ENCODE measurements around the gene C5orf15. TPM values are rescaled to one million over a fixed set of nuclear protein-coding genes. Genes with fewer than 3 reads are reported as not detected.

The C5orf15 gene
- total and polyA plus RNA-seq, 4 donors = 21.2 to 32.4 (median 28.7) TPM

- H3K4me3 ChIP-seq (ENCODE audit: low read depth in 1 of 3, low read length in 3 of 3) = peak overlapping the region; percentile 72 to 96 (median 87)
- H3K36me3 ChIP-seq (ENCODE audit: control insufficient read depth in 4 of 4, insufficient read depth in 3 of 4, low read depth in 1 of 4, low read length in 3 of 4) = peaks cover 0 to 4% (median under 1%) of the 10 kb centered on the region in 4 donors
- H3K27ac ChIP-seq (ENCODE audit: low read depth in 1 of 2, low read length in 2 of 2) = peak overlapping the region; percentile 83 to 94
- H3K4me1 ChIP-seq (ENCODE audit: control insufficient read depth in 4 of 4, insufficient read depth in 4 of 4, low read length in 3 of 4) = peaks cover 0 to 28% (median 15%) of the 10 kb centered on the region in 4 donors
- 2% methylated on average over 12 of the region's 12 CpGs for WGBS
- TF ChIP-seq HNF4A (conservative IDR thresholded peaks at IDR 0.05) = peak in 1 of 2 donors; percentile 32
- TF ChIP-seq HNF4G (IDR thresholded peaks at IDR 0.05) = no peak
- no peak for TF ChIP-seq CTCF (IDR thresholded peaks at IDR 0.05; ENCODE audit: low read depth, low read length, missing input control)
- no peak for TF ChIP-seq SP1 (IDR thresholded peaks at IDR 0.05)
- no peak for TF ChIP-seq ATF3 (IDR thresholded peaks at IDR 0.05)
- TF ChIP-seq RAD21 (IDR thresholded peaks at IDR 0.05) = no peak
- no peak for TF ChIP-seq YY1 (IDR thresholded peaks at IDR 0.05)
- TF ChIP-seq, protein P1, sequence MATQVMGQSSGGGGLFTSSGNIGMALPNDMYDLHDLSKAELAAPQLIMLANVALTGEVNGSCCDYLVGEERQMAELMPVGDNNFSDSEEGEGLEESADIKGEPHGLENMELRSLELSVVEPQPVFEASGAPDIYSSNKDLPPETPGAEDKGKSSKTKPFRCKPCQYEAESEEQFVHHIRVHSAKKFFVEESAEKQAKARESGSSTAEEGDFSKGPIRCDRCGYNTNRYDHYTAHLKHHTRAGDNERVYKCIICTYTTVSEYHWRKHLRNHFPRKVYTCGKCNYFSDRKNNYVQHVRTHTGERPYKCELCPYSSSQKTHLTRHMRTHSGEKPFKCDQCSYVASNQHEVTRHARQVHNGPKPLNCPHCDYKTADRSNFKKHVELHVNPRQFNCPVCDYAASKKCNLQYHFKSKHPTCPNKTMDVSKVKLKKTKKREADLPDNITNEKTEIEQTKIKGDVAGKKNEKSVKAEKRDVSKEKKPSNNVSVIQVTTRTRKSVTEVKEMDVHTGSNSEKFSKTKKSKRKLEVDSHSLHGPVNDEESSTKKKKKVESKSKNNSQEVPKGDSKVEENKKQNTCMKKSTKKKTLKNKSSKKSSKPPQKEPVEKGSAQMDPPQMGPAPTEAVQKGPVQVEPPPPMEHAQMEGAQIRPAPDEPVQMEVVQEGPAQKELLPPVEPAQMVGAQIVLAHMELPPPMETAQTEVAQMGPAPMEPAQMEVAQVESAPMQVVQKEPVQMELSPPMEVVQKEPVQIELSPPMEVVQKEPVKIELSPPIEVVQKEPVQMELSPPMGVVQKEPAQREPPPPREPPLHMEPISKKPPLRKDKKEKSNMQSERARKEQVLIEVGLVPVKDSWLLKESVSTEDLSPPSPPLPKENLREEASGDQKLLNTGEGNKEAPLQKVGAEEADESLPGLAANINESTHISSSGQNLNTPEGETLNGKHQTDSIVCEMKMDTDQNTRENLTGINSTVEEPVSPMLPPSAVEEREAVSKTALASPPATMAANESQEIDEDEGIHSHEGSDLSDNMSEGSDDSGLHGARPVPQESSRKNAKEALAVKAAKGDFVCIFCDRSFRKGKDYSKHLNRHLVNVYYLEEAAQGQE (IDR thresholded peaks at IDR 0.05) = no peak
- H3K9ac ChIP-seq (ENCODE audit: low read depth in 1 of 2, low read length in 2 of 2) = peak overlapping the region; percentile 78 to 91
- no peak for DNase-seq (ENCODE audit: low spot score)
- no peaks in the 10 kb centered on the region for H3K9me3 ChIP-seq (ENCODE audit: control insufficient read depth in 4 of 4, low read length in 3 of 4)
- no peaks in the 10 kb centered on the region for H3K27me3 ChIP-seq (ENCODE audit: control insufficient read depth in 4 of 4, insufficient read depth in 4 of 4, low read length in 3 of 4)
Measured at GRCh38 chr5:133967698-133968203, 674 bp downstream of the C5orf15 start.

DNA sequence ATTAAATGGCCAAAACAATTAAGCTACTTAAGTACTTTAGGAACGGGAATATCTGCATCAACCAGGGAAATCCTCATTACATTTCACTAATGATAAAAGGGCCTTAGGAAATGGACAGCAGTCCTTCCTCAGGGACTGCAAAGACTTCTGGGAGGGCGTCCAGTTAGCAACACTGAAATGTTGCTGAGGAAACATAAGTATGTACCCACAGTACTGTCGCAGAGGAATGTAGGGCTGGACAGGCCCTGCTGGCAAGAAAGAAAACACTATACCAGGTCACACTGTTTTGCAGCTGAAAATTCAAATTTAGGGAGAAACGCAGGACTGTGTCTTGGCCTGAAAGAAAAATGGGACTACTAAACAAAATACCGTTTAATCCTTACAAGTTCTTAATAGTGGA, 1.3 kb downstream of the C5orf15 start:
- no peak for DNase-seq (ENCODE audit: low spot score)
- Histone ChIP-seq H3K9me3 (ENCODE audit: control insufficient read depth in 4 of 4, low read length in 3 of 4) (no peaks in the 10 kb centered on the region), H3K9ac (ENCODE audit: low read depth in 1 of 2, low read length in 2 of 2) (peak overlapping the region in 1 of 2 donors; percentile 78), H3K27me3 (ENCODE audit: control insufficient read depth in 4 of 4, insufficient read depth in 4 of 4, low read length in 3 of 4) (no peaks in the 10 kb centered on the region), H3K27ac (ENCODE audit: low read depth in 1 of 2, low read length in 2 of 2) (peak overlapping the region; percentile 83 to 94), H3K4me1 (ENCODE audit: control insufficient read depth in 4 of 4, insufficient read depth in 4 of 4, low read length in 3 of 4) (peaks cover 0 to 28% (median 15%) of the 10 kb centered on the region in 4 donors), H3K4me3 (ENCODE audit: low read depth in 1 of 3, low read length in 3 of 3) (peak overlapping the region in 2 of 3 donors; percentile 72 to 87), H3K36me3 (ENCODE audit: control insufficient read depth in 4 of 4, insufficient read depth in 3 of 4, low read depth in 1 of 4, low read length in 3 of 4) (peaks cover 0 to 3% (median 0%) of the 10 kb centered on the region in 4 donors)
- no peak for TF ChIP-seq YY1 (IDR thresholded peaks at IDR 0.05)
- no peak for TF ChIP-seq ZBTB33 (IDR thresholded peaks at IDR 0.05)
- TF ChIP-seq, protein P1 (IDR thresholded peaks at IDR 0.05) = no peak
- no peak for TF ChIP-seq RAD21 (IDR thresholded peaks at IDR 0.05)
- TF ChIP-seq FOXA1 (IDR thresholded peaks at IDR 0.05) = no peak
- WGBS = 86% methylated on average over 5 of the region's 5 CpGs
